GM21515 (cell line): ENCODE data around the gene HIVEP2.

Experiments used
- ATAC-seq: cut with Tn5 transposase; IDR thresholded peaks from one replicate; pipeline ENCODE4 v1.9.1; 2021; ENCODE audit not compliant: unreplicated experiment

The HIVEP2 gene

GRCh38 chr6:142892254-142893021, 52.5 kb downstream of the HIVEP2 start:
- ATAC-seq: no peak

GRCh38 chr6:142891454-142891853, 53.5 kb downstream of the HIVEP2 start:
- ATAC-seq: no peak

GRCh38 chr6:142888456-142888855, 56.5 kb downstream of the HIVEP2 start:
- no peak for ATAC-seq

GRCh38 chr6:142887517-142887916, 57.5 kb downstream of the HIVEP2 start:
- ATAC-seq: no peak

GRCh38 chr6:142886431-142887170, 58.4 kb downstream of the HIVEP2 start:
- ATAC-seq: peak; percentile 76

GRCh38 chr6:142885182-142885867, 59.7 kb downstream of the HIVEP2 start:
- ATAC-seq: peak; percentile 67

GRCh38 chr6:142884214-142885035, 60.6 kb downstream of the HIVEP2 start:
- no peak for ATAC-seq

- no peak for ATAC-seq
Observed at GRCh38 chr6:142883011-142883410, 62.0 kb downstream of the HIVEP2 start.

GRCh38 chr6:142881761-142882160, 63.2 kb downstream of the HIVEP2 start:
- ATAC-seq: no peak

- ATAC-seq: no peak
Observed at GRCh38 chr6:142881290-142881689, 63.7 kb downstream of the HIVEP2 start.

GRCh38 chr6:142880201-142880600, 64.8 kb downstream of the HIVEP2 start:
- ATAC-seq: no peak

- ATAC-seq: no peak
Observed at GRCh38 chr6:142879527-142879926, 65.4 kb downstream of the HIVEP2 start.

- no peak for ATAC-seq
Observed at GRCh38 chr6:142879076-142879475, 65.9 kb downstream of the HIVEP2 start.

GRCh38 chr6:142878407-142878806, 66.6 kb downstream of the HIVEP2 start:
- no peak for ATAC-seq

- no peak for ATAC-seq
Observed at GRCh38 chr6:142874676-142875075, 70.3 kb downstream of the HIVEP2 start.

- ATAC-seq: no peak
Observed at GRCh38 chr6:142872376-142872775, 72.6 kb downstream of the HIVEP2 start.

GRCh38 chr6:142871910-142872331, 73.1 kb downstream of the HIVEP2 start:
- ATAC-seq: peak; percentile 91

- no peak for ATAC-seq
Observed at GRCh38 chr6:142870787-142871415, 74.1 kb downstream of the HIVEP2 start.

GRCh38 chr6:142868917-142869316, 76.1 kb downstream of the HIVEP2 start:
- no peak for ATAC-seq
